Right forelimb (tissue), 1 donor: Measurements from ENCODE around the gene DEPDC1.

Source experiments
- DNase-seq: peaks from one replicate; pipeline ENCODE4 v3.0.0-alpha.2; 2018

The DEPDC1 gene

GRCh38 chr1:68470388-68470970 lies 26.4 kb downstream of the DEPDC1 start:
- no peak for DNase-seq

GRCh38 chr1:68464891-68465290 lies 32.0 kb downstream of the DEPDC1 start:
- no peak for DNase-seq

- no peak for DNase-seq
These were observed 35.9 kb downstream of the DEPDC1 start for GRCh38 chr1:68460935-68461334.

- DNase-seq, result no peak
These were observed 37.1 kb downstream of the DEPDC1 start for GRCh38 chr1:68459796-68460195.

GRCh38 chr1:68459091-68459490 lies 37.8 kb downstream of the DEPDC1 start:
- no peak for DNase-seq

- DNase-seq, result no peak
These were observed 40.7 kb downstream of the DEPDC1 start for GRCh38 chr1:68456202-68456601.

GRCh38 chr1:68454534-68454933 lies 42.3 kb downstream of the DEPDC1 start:
- DNase-seq, result no peak

- no peak for DNase-seq
These were observed 43.7 kb downstream of the DEPDC1 start for GRCh38 chr1:68453060-68453670.

GRCh38 chr1:68449901-68450300 lies 47.0 kb downstream of the DEPDC1 start, which contains the start of gene RPE65:
TSS of gene RPE65 (minus strand) at chr1:68449954. CDS start at chr1:68449905, 49 bp downstream.
- DNase-seq, result no peak

- DNase-seq, result no peak
These were observed 48.5 kb downstream of the DEPDC1 start for GRCh38 chr1:68448365-68448764.

- no peak for DNase-seq
These were observed 51.2 kb downstream of the DEPDC1 start for GRCh38 chr1:68445709-68446108.

- no peak for DNase-seq
These were observed 53.9 kb downstream of the DEPDC1 start for GRCh38 chr1:68442822-68443556.

GRCh38 chr1:68442006-68442405 lies 54.9 kb downstream of the DEPDC1 start:
- DNase-seq, result no peak

GRCh38 chr1:68438310-68438709 lies 58.6 kb downstream of the DEPDC1 start:
- DNase-seq, result no peak

GRCh38 chr1:68433395-68433794 lies 63.5 kb downstream of the DEPDC1 start:
- no peak for DNase-seq

- no peak for DNase-seq
These were observed 65.8 kb downstream of the DEPDC1 start for GRCh38 chr1:68431076-68431475.

- no peak for DNase-seq
These were observed 67.6 kb downstream of the DEPDC1 start for GRCh38 chr1:68429233-68429808.

- no peak for DNase-seq
These were observed 70.3 kb downstream of the DEPDC1 start for GRCh38 chr1:68426594-68426993.
